DND-41 (cell line): ENCODE data around the gene HLCS.

Source experiments
- CTCF ChIP-seq: IDR thresholded peaks from 2 replicates; pipeline ENCODE4 v1.5.1; 2012; ENCODE audit warnings: borderline replicate concordance, low read length, moderate library complexity, mild to moderate bottlenecking; ENCODE audit not compliant: poor library complexity, severe bottlenecking; ENCODE audit errors: extremely low read depth
- EZH2 ChIP-seq: IDR thresholded peaks from 3 replicates; pipeline ENCODE4 v1.6.1; 2012; ENCODE audit warnings: borderline replicate concordance, low read depth, mild to moderate bottlenecking, moderate library complexity, low read length, inconsistent platforms; ENCODE audit not compliant: severe bottlenecking

GRCh38 chr21:36964398-36964797 lies 2.1 kb downstream of the HLCS start:
- TF ChIP-seq CTCF (no peak), EZH2 (no peak)
